Measurements from ENCODE around the gene CDC16. TPM values are rescaled to one million over a fixed set of nuclear protein-coding genes. Genes with fewer than 3 reads are reported as not detected.
"Not testable (repeated sequence)": the region's sequence is repeated elsewhere in the genome, so short reads cannot be mapped to it uniquely, and the experiment has no call there.

CDC16 gene
- 69.0 to 83.0 TPM (median 78.0 TPM) in 3 replicates for total RNA-seq
- long read RNA-seq, transcript CDC16-204 (19 exons, 2,211 nt), result minor isoform, 14 of 78 reads
- long read RNA-seq, transcript CDC16-203 (18 exons, 2,203 nt), result major isoform, 33 of 78 reads
- long read RNA-seq, partial matches to known transcripts, result 11 of 78 reads
- long read RNA-seq, other reads (novel, unspliced or antisense), result 19 of 78 reads

GRCh38 chr13:114234645-114235421 is at the start of gene CDC16:
CDC16 (plus strand) TSS chr13:114234897; CDS start chr13:114235085, 188 bp downstream.
- peak within 1 kb of the TSS; percentile 59 for H3K27ac Mint-ChIP-seq (ENCODE audit: unreplicated experiment)
- no peaks in the 10 kb centered on the region for H3K9me3 Mint-ChIP-seq (ENCODE audit: low read depth)
- H3K27me3 Mint-ChIP-seq (ENCODE audit: low read depth), result no peaks in the 10 kb centered on the region
- H3K4me3 Mint-ChIP-seq (ENCODE audit: unreplicated experiment), result peak within 1 kb of the TSS; percentile 83
- peak; percentile 59 for TF ChIP-seq CTCF (IDR thresholded peaks at IDR 0.05)
- H3K36me3 Mint-ChIP-seq (ENCODE audit: low read depth), result peaks cover 13% of the 10 kb centered on the region
- H3K4me1 Mint-ChIP-seq (ENCODE audit: low read depth), result peaks cover 23% of the 10 kb centered on the region
- peak; percentile 96 for DNase-seq (ENCODE audit: low spot score)

GRCh38 chr13:114185182-114185971 is 49.3 kb upstream of the CDC16 start:
- DNase-seq (ENCODE audit: low spot score), result no peak
- TF ChIP-seq CTCF (IDR thresholded peaks at IDR 0.05), result no peak
- Mint-ChIP-seq H3K27ac (ENCODE audit: unreplicated experiment) (peak overlapping the region; percentile 78), H3K9me3 (ENCODE audit: low read depth) (peaks cover 6% of the 10 kb centered on the region), H3K4me3 (ENCODE audit: unreplicated experiment) (no peak overlapping the region), H3K27me3 (ENCODE audit: low read depth) (peaks cover 2% of the 10 kb centered on the region), H3K36me3 (ENCODE audit: low read depth) (no peaks in the 10 kb centered on the region), H3K4me1 (ENCODE audit: low read depth) (no peaks in the 10 kb centered on the region)

DNA sequence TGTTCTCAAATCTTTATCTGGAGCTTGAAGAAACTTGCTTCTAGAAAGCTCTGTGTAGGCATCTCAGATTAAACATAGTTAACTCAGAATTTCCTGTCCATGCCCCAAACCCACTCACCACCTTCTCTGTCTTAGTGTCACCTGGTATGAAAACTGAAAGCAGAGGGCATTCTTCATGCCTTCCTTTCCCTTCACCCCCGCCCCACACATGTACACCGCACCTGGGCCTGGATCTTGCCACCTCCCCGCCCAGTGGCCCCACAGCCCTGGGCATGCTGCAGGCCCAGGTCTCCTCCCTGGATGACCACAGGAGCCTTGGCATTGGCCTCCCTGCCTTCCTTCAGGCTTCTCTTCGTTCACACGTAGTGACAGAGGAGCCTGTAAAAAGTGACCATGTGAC is 39.8 kb upstream of the CDC16 start:
- H3K27me3 Mint-ChIP-seq (ENCODE audit: low read depth), result peaks cover 10% of the 10 kb centered on the region
- no peaks in the 10 kb centered on the region for H3K4me1 Mint-ChIP-seq (ENCODE audit: low read depth)
- no peak overlapping the region for H3K4me3 Mint-ChIP-seq (ENCODE audit: unreplicated experiment)
- TF ChIP-seq CTCF (IDR thresholded peaks at IDR 0.05), result no peak
- no peak for DNase-seq (ENCODE audit: low spot score)
- H3K27ac Mint-ChIP-seq (ENCODE audit: unreplicated experiment), result no peak overlapping the region
- H3K9me3 Mint-ChIP-seq (ENCODE audit: low read depth), result peaks cover 11% of the 10 kb centered on the region
- H3K36me3 Mint-ChIP-seq (ENCODE audit: low read depth), result no peaks in the 10 kb centered on the region

DNA sequence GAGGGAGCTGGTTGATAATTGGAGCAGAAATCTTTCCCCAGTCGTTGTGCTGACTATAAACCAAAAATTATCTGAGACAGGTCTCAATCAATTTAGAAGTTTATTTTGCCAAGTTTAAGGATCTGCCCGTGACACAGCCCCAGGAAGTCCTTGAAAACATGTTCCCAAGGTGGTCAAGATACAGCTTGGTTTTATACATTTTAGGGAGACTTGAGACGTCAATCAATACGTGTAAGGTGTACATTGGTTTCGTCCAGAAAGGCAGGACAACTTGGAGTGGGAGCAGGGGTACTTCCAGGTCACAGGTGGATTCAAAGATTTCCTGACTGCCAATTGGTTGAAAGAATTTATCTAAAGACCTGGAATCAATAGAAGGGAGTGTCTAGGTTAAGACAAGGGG is 38.1 kb upstream of the CDC16 start:
- H3K27me3 Mint-ChIP-seq (ENCODE audit: low read depth), result peaks cover 5% of the 10 kb centered on the region
- no peaks in the 10 kb centered on the region for H3K36me3 Mint-ChIP-seq (ENCODE audit: low read depth)
- no peak for TF ChIP-seq CTCF (IDR thresholded peaks at IDR 0.05)
- H3K27ac Mint-ChIP-seq (ENCODE audit: unreplicated experiment), result no peak overlapping the region
- no peaks in the 10 kb centered on the region for H3K4me1 Mint-ChIP-seq (ENCODE audit: low read depth)
- H3K9me3 Mint-ChIP-seq (ENCODE audit: low read depth), result peaks cover 5% of the 10 kb centered on the region
- no peak overlapping the region for H3K4me3 Mint-ChIP-seq (ENCODE audit: unreplicated experiment)
- DNase-seq (ENCODE audit: low spot score), result no peak

DNA sequence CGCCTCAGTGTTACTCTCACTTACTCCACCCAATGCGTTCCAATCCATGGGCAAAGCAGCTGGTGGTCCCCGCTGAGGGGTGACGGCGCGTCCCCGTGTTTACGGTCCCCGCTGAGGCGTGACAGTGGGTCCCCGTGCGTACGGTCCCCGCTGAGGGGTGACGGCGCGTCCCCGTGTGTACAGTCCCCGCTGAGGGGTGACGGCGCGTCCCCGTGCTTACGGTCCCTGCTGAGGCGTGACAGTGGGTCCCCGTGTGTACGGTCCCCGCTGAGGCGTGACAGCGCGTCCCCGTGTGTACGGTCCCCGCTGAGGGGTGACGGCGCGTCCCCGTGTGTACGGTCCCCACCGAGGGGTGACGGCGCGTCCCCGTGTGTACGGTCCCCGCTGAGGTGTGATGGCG is 36.1 kb upstream of the CDC16 start:
- Mint-ChIP-seq H3K4me3 (ENCODE audit: unreplicated experiment) (no peak overlapping the region), H3K36me3 (ENCODE audit: low read depth) (no peaks in the 10 kb centered on the region), H3K27me3 (ENCODE audit: low read depth) (peaks cover 5% of the 10 kb centered on the region), H3K27ac (ENCODE audit: unreplicated experiment) (no peak overlapping the region), H3K4me1 (ENCODE audit: low read depth) (no peaks in the 10 kb centered on the region), H3K9me3 (ENCODE audit: low read depth) (no peaks in the 10 kb centered on the region)
- no peak for TF ChIP-seq CTCF (IDR thresholded peaks at IDR 0.05)
- DNase-seq (ENCODE audit: low spot score), result no peak

DNA sequence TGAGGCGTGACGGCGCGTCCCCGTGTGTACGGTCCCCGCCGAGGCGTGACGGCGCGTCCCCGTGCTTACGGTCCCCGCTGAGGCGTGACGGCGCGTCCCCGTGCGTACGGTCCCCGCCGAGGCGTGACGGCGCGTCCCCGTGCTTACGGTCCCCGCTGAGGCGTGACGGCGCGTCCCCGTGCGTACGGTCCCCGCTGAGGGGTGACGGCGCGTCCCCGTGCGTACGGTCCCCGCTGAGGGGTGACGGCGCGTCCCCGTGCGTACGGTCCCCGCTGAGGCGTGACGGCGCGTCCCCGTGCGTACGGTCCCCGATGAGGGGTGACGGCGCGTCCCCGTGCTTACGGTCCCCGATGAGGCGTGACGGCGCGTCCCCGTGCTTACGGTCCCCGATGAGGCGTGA is 35.2 kb upstream of the CDC16 start:
- not testable (repeated sequence) for H3K27ac Mint-ChIP-seq (ENCODE audit: unreplicated experiment); H3K27me3 Mint-ChIP-seq (ENCODE audit: low read depth); H3K36me3 Mint-ChIP-seq (ENCODE audit: low read depth); DNase-seq (ENCODE audit: low spot score); H3K4me3 Mint-ChIP-seq (ENCODE audit: unreplicated experiment); H3K9me3 Mint-ChIP-seq (ENCODE audit: low read depth); H3K4me1 Mint-ChIP-seq (ENCODE audit: low read depth)

Data from chondrocyte (in vitro differentiated cells).